Activated CD4-positive, alpha-beta T cell treated with anti-CD3 and anti-CD28 coated beads, Interleukin-2, amount 50 U/mL, for 1 hour (primary cell): ENCODE measurements around the gene GEMIN7.
"Not testable (repeated sequence)": the region's sequence is repeated elsewhere in the genome, so short reads cannot be mapped to it uniquely, and the experiment has no call there.

Experiments
- DNase-seq: peaks from one replicate; pipeline ENCODE4 v3.0.0-alpha.2; 2020

The GEMIN7 gene

GRCh38 chr19:45107621-45108150 is 28.6 kb downstream of the GEMIN7 start:
- no peak for DNase-seq

GRCh38 chr19:45110851-45111266 is 31.8 kb downstream of the GEMIN7 start:
- DNase-seq, result no peak

- no peak for DNase-seq
Measured at GRCh38 chr19:45112111-45112827, 33.2 kb downstream of the GEMIN7 start.

GRCh38 chr19:45113628-45114027 is 34.6 kb downstream of the GEMIN7 start:
- no peak for DNase-seq

- DNase-seq, result no peak
Measured at GRCh38 chr19:45114116-45114515, 35.1 kb downstream of the GEMIN7 start.

GRCh38 chr19:45115809-45116615 is 37.0 kb downstream of the GEMIN7 start:
- DNase-seq, result no peak

- DNase-seq, result peak; percentile 22
Measured at GRCh38 chr19:45117167-45117594, 38.1 kb downstream of the GEMIN7 start.

GRCh38 chr19:45117671-45118070 is 38.6 kb downstream of the GEMIN7 start:
- no peak for DNase-seq

- no peak for DNase-seq
Measured at GRCh38 chr19:45118106-45118505, 39.0 kb downstream of the GEMIN7 start.

- DNase-seq, result not testable (repeated sequence)
Measured at GRCh38 chr19:45118591-45119355, 39.7 kb downstream of the GEMIN7 start.

GRCh38 chr19:45119582-45119981 is 40.5 kb downstream of the GEMIN7 start:
- DNase-seq, result no peak

- no peak for DNase-seq
Measured at GRCh38 chr19:45121827-45122345, 42.8 kb downstream of the GEMIN7 start.

- no peak for DNase-seq
Measured at GRCh38 chr19:45122832-45123231, 43.8 kb downstream of the GEMIN7 start.

- no peak for DNase-seq
Measured at GRCh38 chr19:45123440-45123850, 44.4 kb downstream of the GEMIN7 start.

GRCh38 chr19:45124021-45124420 is 45.0 kb downstream of the GEMIN7 start:
- no peak for DNase-seq

- DNase-seq, result no peak
Measured at GRCh38 chr19:45125360-45125759, 46.3 kb downstream of the GEMIN7 start.

- DNase-seq, result peak; percentile 67
Measured at GRCh38 chr19:45125975-45126493, 47.0 kb downstream of the GEMIN7 start.

GRCh38 chr19:45126654-45127053 is 47.6 kb downstream of the GEMIN7 start:
- DNase-seq, result no peak

- DNase-seq, result no peak
Measured at GRCh38 chr19:45128146-45128545, 49.1 kb downstream of the GEMIN7 start.

- DNase-seq, result no peak
Measured at GRCh38 chr19:45128806-45129205, 49.7 kb downstream of the GEMIN7 start.

- DNase-seq, result no peak
Measured at GRCh38 chr19:45130236-45130635, 51.2 kb downstream of the GEMIN7 start.

GRCh38 chr19:45130888-45131615 is 52.0 kb downstream of the GEMIN7 start:
- DNase-seq, result no peak
